ENCODE results near the gene GJA5.
A peak's percentile ranks its signal among the peaks of the same experiment; 100 is the strongest.

Gene GJA5

GRCh38 chr1:147785794-147786506 lies 25.5 kb upstream of the GJA5 start:
- DNase-seq (ENCODE audit: low read depth) = no peak
- TF ChIP-seq CTCF (IDR thresholded peaks at IDR 0.05; ENCODE audit: low read depth, low read length) (no peak), MYC (IDR thresholded peaks at IDR 0.05; ENCODE audit: low read depth, low read length) (no peak), MAX (IDR thresholded peaks at IDR 0.05; ENCODE audit: low read depth, low read length) (no peak), POLR2A (IDR thresholded peaks at IDR 0.05; ENCODE audit: extremely low read depth, insufficient read length) (no peak)

GRCh38 chr1:147784941-147785340 lies 24.5 kb upstream of the GJA5 start:
- DNase-seq (ENCODE audit: low read depth) = no peak
- no peak for TF ChIP-seq MYC (IDR thresholded peaks at IDR 0.05; ENCODE audit: low read depth, low read length)
- no peak for TF ChIP-seq CTCF (IDR thresholded peaks at IDR 0.05; ENCODE audit: low read depth, low read length)
- TF ChIP-seq MAX (IDR thresholded peaks at IDR 0.05; ENCODE audit: low read depth, low read length) = no peak
- TF ChIP-seq POLR2A (IDR thresholded peaks at IDR 0.05; ENCODE audit: extremely low read depth, insufficient read length) = no peak

More at GRCh38 chr1:147785794-147786506, 25.5 kb upstream of the GJA5 start:
- H3K4me3 ChIP-seq (ENCODE audit: low read depth, low read length) = no peak overlapping the region

GRCh38 chr1:147781056-147781471 lies 20.7 kb upstream of the GJA5 start:
- H3K4me3 ChIP-seq (ENCODE audit: low read depth, low read length) = no peak overlapping the region
- TF ChIP-seq MAX (IDR thresholded peaks at IDR 0.05; ENCODE audit: low read depth, low read length) = no peak
- TF ChIP-seq CTCF (IDR thresholded peaks at IDR 0.05; ENCODE audit: low read depth, low read length) = no peak
- TF ChIP-seq POLR2A (IDR thresholded peaks at IDR 0.05; ENCODE audit: extremely low read depth, insufficient read length) = no peak
- no peak for TF ChIP-seq MYC (IDR thresholded peaks at IDR 0.05; ENCODE audit: low read depth, low read length)
- DNase-seq (ENCODE audit: low read depth) = no peak

More at GRCh38 chr1:147784941-147785340, 24.5 kb upstream of the GJA5 start:
- no peak overlapping the region for H3K4me3 ChIP-seq (ENCODE audit: low read depth, low read length)

- DNase-seq (ENCODE audit: low read depth) = no peak
- TF ChIP-seq POLR2A (IDR thresholded peaks at IDR 0.05; ENCODE audit: extremely low read depth, insufficient read length) (no peak), MYC (IDR thresholded peaks at IDR 0.05; ENCODE audit: low read depth, low read length) (no peak), CTCF (IDR thresholded peaks at IDR 0.05; ENCODE audit: low read depth, low read length) (no peak), MAX (IDR thresholded peaks at IDR 0.05; ENCODE audit: low read depth, low read length) (no peak)
- no peak overlapping the region for H3K4me3 ChIP-seq (ENCODE audit: low read depth, low read length)
These were observed 17.3 kb upstream of the GJA5 start for GRCh38 chr1:147777694-147778093.

GRCh38 chr1:147773215-147773715 lies 12.9 kb upstream of the GJA5 start:
- DNase-seq (ENCODE audit: low read depth) = peak; percentile 8
- TF ChIP-seq MYC (IDR thresholded peaks at IDR 0.05; ENCODE audit: low read depth, low read length) (no peak), CTCF (IDR thresholded peaks at IDR 0.05; ENCODE audit: low read depth, low read length) (no peak), MAX (IDR thresholded peaks at IDR 0.05; ENCODE audit: low read depth, low read length) (no peak), POLR2A (IDR thresholded peaks at IDR 0.05; ENCODE audit: extremely low read depth, insufficient read length) (no peak)
- H3K4me3 ChIP-seq (ENCODE audit: low read depth, low read length) = no peak overlapping the region

Measured in NB4 (cell line).